ENCODE results near the gene COG5. TPM values are rescaled to one million over a fixed set of nuclear protein-coding genes. Genes with fewer than 3 reads are reported as not detected.

Gene COG5
- total RNA-seq, 1 experiment from 2014 or later = 29.1 TPM

DNA sequence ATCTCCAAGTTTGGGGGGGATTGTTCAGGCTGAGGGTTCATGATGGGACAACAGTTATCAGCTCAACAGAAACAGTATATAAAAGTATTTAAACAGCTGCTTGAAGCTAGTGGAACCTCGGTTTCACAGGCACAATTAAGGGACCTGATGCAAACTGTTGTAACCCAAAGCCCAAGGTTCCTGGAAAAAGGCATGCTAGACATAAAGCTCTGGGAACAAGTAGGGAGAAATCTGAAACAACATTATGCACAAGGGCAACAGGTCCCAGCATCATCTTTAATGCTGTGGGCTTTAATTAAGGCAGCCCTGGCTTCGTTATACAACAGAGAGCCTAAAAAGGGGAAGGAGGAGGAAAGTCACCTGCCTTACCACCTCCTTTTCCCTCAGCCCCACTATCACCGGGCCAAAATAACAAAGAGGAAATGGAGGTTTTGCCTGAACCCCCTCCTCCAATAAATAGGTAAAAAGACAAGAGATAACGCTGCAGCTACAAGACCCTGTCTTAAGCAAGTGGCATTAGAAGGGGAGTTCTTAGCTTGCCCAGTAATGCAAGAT lies 177.1 kb downstream of the COG5 start:
- Histone ChIP-seq H3K4me3 (ENCODE audit: low read depth in 2 of 2, low read length in 2 of 2) (no peak overlapping the region), H3K9me3 (ENCODE audit: control insufficient read depth, insufficient read depth, low read depth, low read length) (no peaks in the 10 kb centered on the region), H3K4me1 (ENCODE audit: control insufficient read depth, insufficient read depth, low read length) (peaks cover 9% of the 10 kb centered on the region; the same call in 1 of the 2 replicates), H3K27me3 (ENCODE audit: control insufficient read depth, insufficient read depth, low read length) (no peaks in the 10 kb centered on the region), H3K36me3 (ENCODE audit: control insufficient read depth, insufficient read depth, low read length) (no peaks in the 10 kb centered on the region), H3K27ac (ENCODE audit: low read length) (peak overlapping the region; percentile 51; the same call in 1 of the 2 replicates)
- BruUV-seq (replicated peaks) = no TSS peak
- ChIA-PET POLR2A (no interaction called here), CTCF (no interaction called here)
- ATAC-seq = no peak
- no peak for TF ChIP-seq SIN3A (IDR thresholded peaks at IDR 0.05; ENCODE audit: borderline replicate concordance, insufficient read depth, low read depth, low read length)
- no peak for TF ChIP-seq REST (IDR thresholded peaks at IDR 0.05; ENCODE audit: insufficient read depth in 1 of 2, low read depth in 2 of 2, low read length in 1 of 2)
- no peak for TF ChIP-seq TCF7L2 (IDR thresholded peaks at IDR 0.05; ENCODE audit: low read depth, low read length)
- no peak for TF ChIP-seq POLR2AphosphoS5 (IDR thresholded peaks at IDR 0.05; ENCODE audit: low read depth, low read length)
- TF ChIP-seq, protein P1, sequence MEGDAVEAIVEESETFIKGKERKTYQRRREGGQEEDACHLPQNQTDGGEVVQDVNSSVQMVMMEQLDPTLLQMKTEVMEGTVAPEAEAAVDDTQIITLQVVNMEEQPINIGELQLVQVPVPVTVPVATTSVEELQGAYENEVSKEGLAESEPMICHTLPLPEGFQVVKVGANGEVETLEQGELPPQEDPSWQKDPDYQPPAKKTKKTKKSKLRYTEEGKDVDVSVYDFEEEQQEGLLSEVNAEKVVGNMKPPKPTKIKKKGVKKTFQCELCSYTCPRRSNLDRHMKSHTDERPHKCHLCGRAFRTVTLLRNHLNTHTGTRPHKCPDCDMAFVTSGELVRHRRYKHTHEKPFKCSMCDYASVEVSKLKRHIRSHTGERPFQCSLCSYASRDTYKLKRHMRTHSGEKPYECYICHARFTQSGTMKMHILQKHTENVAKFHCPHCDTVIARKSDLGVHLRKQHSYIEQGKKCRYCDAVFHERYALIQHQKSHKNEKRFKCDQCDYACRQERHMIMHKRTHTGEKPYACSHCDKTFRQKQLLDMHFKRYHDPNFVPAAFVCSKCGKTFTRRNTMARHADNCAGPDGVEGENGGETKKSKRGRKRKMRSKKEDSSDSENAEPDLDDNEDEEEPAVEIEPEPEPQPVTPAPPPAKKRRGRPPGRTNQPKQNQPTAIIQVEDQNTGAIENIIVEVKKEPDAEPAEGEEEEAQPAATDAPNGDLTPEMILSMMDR (IDR thresholded peaks at IDR 0.05) = no peak
- intact Hi-C loops (cut with micrococcal nuclease; ENCODE audit: unreplicated experiment) (no loop called here), in situ Hi-C loops (cut with HindIII; ENCODE audit: low pct_unique_long_range_greater_than_20kb, low sequenced_read_pairs) (no loop called here)
- no peak for DNase-seq (ENCODE audit: low read depth, low spot score)

- Histone ChIP-seq H3K9me3 (ENCODE audit: control insufficient read depth, insufficient read depth, low read depth, low read length) (no peaks in the 10 kb centered on the region), H3K4me3 (ENCODE audit: low read depth in 2 of 2, low read length in 2 of 2) (no peak overlapping the region), H3K36me3 (ENCODE audit: control insufficient read depth, insufficient read depth, low read length) (no peaks in the 10 kb centered on the region), H3K27ac (ENCODE audit: low read length) (no peak overlapping the region), H3K27me3 (ENCODE audit: control insufficient read depth, insufficient read depth, low read length) (no peaks in the 10 kb centered on the region), H3K4me1 (ENCODE audit: control insufficient read depth, insufficient read depth, low read length) (peaks cover 9% of the 10 kb centered on the region; the same call in 1 of the 2 replicates)
- in situ Hi-C loops (cut with HindIII; ENCODE audit: low pct_unique_long_range_greater_than_20kb, low sequenced_read_pairs) = no loop called here
- no TSS peak for BruUV-seq (replicated peaks)
- TF ChIP-seq, protein P1 (IDR thresholded peaks at IDR 0.05) = peak; percentile 41
- TF ChIP-seq POLR2AphosphoS5 (IDR thresholded peaks at IDR 0.05; ENCODE audit: low read depth, low read length) = no peak
- POLR2A ChIA-PET = no interaction called here
- CTCF ChIA-PET = no interaction called here
- ATAC-seq (no peak), DNase-seq (ENCODE audit: low read depth, low spot score) (no peak)
- intact Hi-C loops (cut with micrococcal nuclease; ENCODE audit: unreplicated experiment) = no loop called here
Observed at GRCh38 chr7:107384025-107384424, 179.7 kb downstream of the COG5 start.
